RPMI7951 (cell line): ENCODE measurements around the gene L3MBTL4. TPM values are rescaled to one million over a fixed set of nuclear protein-coding genes. Genes with fewer than 3 reads are reported as not detected.

Experiments
- DNase-seq: peaks from one replicate; pipeline ENCODE4 v3.0.0-alpha.2; 2012; ENCODE audit warnings: low read depth
- total RNA-seq: library from RNA; depleted of rRNA; stranded (reverse); fragments of >200 nt; shearing (Covaris generic); gene quantifications from 2 replicates; pipeline ENCODE4 v1.2.3, GENCODE V29; 2014

The L3MBTL4 gene
- total RNA-seq, 1 experiment from 2014 or later, result under 0.01 TPM

GRCh38 chr18:5964108-5964507 is 450.6 kb downstream of the L3MBTL4 start:
- no peak for DNase-seq

GRCh38 chr18:5963267-5963666 is 451.4 kb downstream of the L3MBTL4 start:
- DNase-seq, result no peak

- DNase-seq, result no peak
Observed at GRCh38 chr18:5962362-5962761, 452.3 kb downstream of the L3MBTL4 start.

- no peak for DNase-seq
Observed at GRCh38 chr18:5961828-5962150, 452.9 kb downstream of the L3MBTL4 start.

- no peak for DNase-seq
Observed at GRCh38 chr18:5961097-5961827, 453.4 kb downstream of the L3MBTL4 start.

- DNase-seq, result no peak
Observed at GRCh38 chr18:5958822-5959221, 455.9 kb downstream of the L3MBTL4 start.

GRCh38 chr18:5955861-5956260 is 458.9 kb downstream of the L3MBTL4 start:
- no peak for DNase-seq

- DNase-seq, result no peak
Observed at GRCh38 chr18:5951515-5952091, 463.1 kb downstream of the L3MBTL4 start.

GRCh38 chr18:5948781-5949180 is 465.9 kb downstream of the L3MBTL4 start:
- no peak for DNase-seq

- DNase-seq, result no peak
Observed at GRCh38 chr18:5948237-5948636, 466.5 kb downstream of the L3MBTL4 start.

- no peak for DNase-seq
Observed at GRCh38 chr18:5944448-5944847, 470.3 kb downstream of the L3MBTL4 start.

GRCh38 chr18:5943514-5943913 is 471.2 kb downstream of the L3MBTL4 start:
- no peak for DNase-seq

GRCh38 chr18:5942591-5942990 is 472.1 kb downstream of the L3MBTL4 start:
- DNase-seq, result no peak

GRCh38 chr18:5941890-5942289 is 472.8 kb downstream of the L3MBTL4 start:
- DNase-seq, result no peak

GRCh38 chr18:5939801-5940667 is 474.7 kb downstream of the L3MBTL4 start:
- no peak for DNase-seq

- DNase-seq, result no peak
Observed at GRCh38 chr18:5937795-5938194, 476.9 kb downstream of the L3MBTL4 start.

GRCh38 chr18:5937121-5937520 is 477.6 kb downstream of the L3MBTL4 start:
- no peak for DNase-seq

- no peak for DNase-seq
Observed at GRCh38 chr18:5930789-5931188, 483.9 kb downstream of the L3MBTL4 start.

- DNase-seq, result no peak
Observed at GRCh38 chr18:5918205-5918858, 496.4 kb downstream of the L3MBTL4 start.

GRCh38 chr18:5914951-5915350 is 499.8 kb downstream of the L3MBTL4 start:
- DNase-seq, result no peak

GRCh38 chr18:5914016-5914415 is 500.7 kb downstream of the L3MBTL4 start:
- DNase-seq, result no peak

GRCh38 chr18:5912566-5912965 is 502.1 kb downstream of the L3MBTL4 start:
- no peak for DNase-seq
